Mesenchymal stem cell (in vitro differentiated cells and primary cell): ENCODE measurements around the gene NCKAP1.
"Not testable (repeated sequence)": the region's sequence is repeated elsewhere in the genome, so short reads cannot be mapped to it uniquely, and the experiment has no call there.

Experiments used
- DNase-seq: peaks from one replicate; pipeline ENCODE4 v3.0.0-alpha.2; 2013
- H2AFZ ChIP-seq: one replicate; pipeline ENCODE4 v1.6.1; 2013; ENCODE audit warnings: low read depth, mild to moderate bottlenecking, control low read depth, inconsistent platforms, low read length, moderate library complexity
- H2AK5ac ChIP-seq: 2 replicates; pipeline ENCODE4 v1.6.1; 2013; ENCODE audit warnings: low read length, moderate library complexity, mild to moderate bottlenecking, inconsistent platforms; ENCODE audit not compliant: severe bottlenecking
- H2BK120ac ChIP-seq: one replicate; pipeline ENCODE4 v1.6.1; 2013; ENCODE audit warnings: low read depth, mild to moderate bottlenecking, inconsistent platforms, low read length, moderate library complexity
- H2BK12ac ChIP-seq, 2 experiments: one replicate each; pipeline ENCODE4 v1.6.1; 2013; ENCODE audit warnings: inconsistent platforms in 2 of 2, low read length in 2 of 2, mild to moderate bottlenecking in 2 of 2, moderate library complexity in 2 of 2, control low read depth in 1 of 2
- H2BK15ac ChIP-seq: one replicate; pipeline ENCODE4 v1.6.1; 2013; ENCODE audit warnings: mild to moderate bottlenecking, low read depth, inconsistent platforms; ENCODE audit not compliant: poor library complexity, severe bottlenecking
- H2BK5ac ChIP-seq: 2 replicates; pipeline ENCODE4 v1.6.1; 2013; ENCODE audit warnings: low read depth, mild to moderate bottlenecking, low read length, control low read depth, inconsistent platforms; ENCODE audit not compliant: poor library complexity, severe bottlenecking
- H3K14ac ChIP-seq, 2 experiments: one replicate each; pipeline ENCODE4 v1.6.1; 2013; ENCODE audit warnings: inconsistent platforms in 2 of 2, low read length in 2 of 2, control low read depth in 1 of 2, mild to moderate bottlenecking in 1 of 2, moderate library complexity in 1 of 2
- H3K18ac ChIP-seq, 2 experiments: one replicate each; pipeline ENCODE4 v1.6.1; 2013; ENCODE audit warnings: inconsistent platforms in 2 of 2, low read length in 2 of 2, control low read depth in 1 of 2, low read depth in 1 of 2, mild to moderate bottlenecking in 1 of 2
- H3K23ac ChIP-seq, 2 experiments: one replicate each; pipeline ENCODE4 v1.6.1; 2013; ENCODE audit warnings: inconsistent platforms in 2 of 2, low read length in 2 of 2, mild to moderate bottlenecking in 2 of 2, moderate library complexity in 2 of 2, control low read depth in 1 of 2
- H3K27ac ChIP-seq: 2 replicates; pipeline ENCODE4 v1.5.1; 2013; ENCODE audit warnings: mild to moderate bottlenecking, moderate library complexity, low read length, control low read depth, inconsistent platforms; ENCODE audit not compliant: poor library complexity, severe bottlenecking
- H3K27me3 ChIP-seq, 2 experiments: 2 replicates each; pipeline versions ENCODE4 v1.6.1 to v1.7.0; 2013; ENCODE audit warnings: low read length in 2 of 2, mild to moderate bottlenecking in 2 of 2, moderate library complexity in 2 of 2, control low read depth in 1 of 2, inconsistent platforms in 1 of 2; ENCODE audit not compliant: control insufficient read depth in 1 of 2, insufficient read depth in 1 of 2
- H3K36me3 ChIP-seq, 2 experiments: 2 replicates each; pipeline versions ENCODE4 v1.6.1 to v1.7.0; 2013; ENCODE audit warnings: low read length in 2 of 2, control low read depth in 1 of 2, inconsistent platforms in 1 of 2, low read depth in 1 of 2, mild to moderate bottlenecking in 1 of 2; ENCODE audit not compliant: insufficient read depth in 2 of 2, control insufficient read depth in 1 of 2
- H3K4ac ChIP-seq, 2 experiments: one replicate each; pipeline ENCODE4 v1.6.1; 2013; ENCODE audit warnings: inconsistent platforms in 2 of 2, low read length in 2 of 2, mild to moderate bottlenecking in 2 of 2, moderate library complexity in 2 of 2, control low read depth in 1 of 2, low read depth in 1 of 2
- H3K4me1 ChIP-seq: 2 replicates; pipeline ENCODE4 v1.6.1; 2013; ENCODE audit warnings: low read depth, low read length, control low read depth; ENCODE audit not compliant: control insufficient read depth, insufficient read depth
- H3K4me2 ChIP-seq: 2 replicates; pipeline ENCODE4 v1.6.1; 2013; ENCODE audit warnings: low read length, mild to moderate bottlenecking, inconsistent platforms; ENCODE audit not compliant: poor library complexity, severe bottlenecking
- H3K4me3 ChIP-seq, 2 experiments: 2 replicates each; pipeline versions ENCODE4 v1.5.1 to v1.7.0; 2013; ENCODE audit warnings: low read length in 2 of 2, mild to moderate bottlenecking in 2 of 2, control low read depth in 1 of 2, low read depth in 1 of 2; ENCODE audit not compliant: insufficient read depth in 1 of 2
- H3K79me1 ChIP-seq: replicated peaks from 2 replicates; pipeline ENCODE4 v1.6.1; 2013; ENCODE audit warnings: mild to moderate bottlenecking, control low read depth, low read length, inconsistent platforms; ENCODE audit not compliant: poor library complexity, severe bottlenecking
- H3K9ac ChIP-seq: 2 replicates; pipeline ENCODE4 v1.7.0; 2013; ENCODE audit warnings: mild to moderate bottlenecking, low read length, moderate library complexity
- H3K9me3 ChIP-seq: 2 replicates; pipeline ENCODE4 v1.7.0; 2013; ENCODE audit warnings: mild to moderate bottlenecking, low read length; ENCODE audit not compliant: control insufficient read depth
- H4K8ac ChIP-seq: one replicate; pipeline ENCODE4 v1.6.1; 2013; ENCODE audit warnings: inconsistent platforms, mild to moderate bottlenecking, low read length, moderate library complexity
- H4K91ac ChIP-seq: one replicate; pipeline ENCODE4 v1.6.1; 2013; ENCODE audit warnings: mild to moderate bottlenecking, low read length, inconsistent platforms
- WGBS: methylation state at CpG from one replicate; pipeline ENCODE4 v1.1.7; 2013; ENCODE audit warnings: mixed read lengths; 5-methylcytosine and 5-hydroxymethylcytosine counted together

NCKAP1 gene

DNA sequence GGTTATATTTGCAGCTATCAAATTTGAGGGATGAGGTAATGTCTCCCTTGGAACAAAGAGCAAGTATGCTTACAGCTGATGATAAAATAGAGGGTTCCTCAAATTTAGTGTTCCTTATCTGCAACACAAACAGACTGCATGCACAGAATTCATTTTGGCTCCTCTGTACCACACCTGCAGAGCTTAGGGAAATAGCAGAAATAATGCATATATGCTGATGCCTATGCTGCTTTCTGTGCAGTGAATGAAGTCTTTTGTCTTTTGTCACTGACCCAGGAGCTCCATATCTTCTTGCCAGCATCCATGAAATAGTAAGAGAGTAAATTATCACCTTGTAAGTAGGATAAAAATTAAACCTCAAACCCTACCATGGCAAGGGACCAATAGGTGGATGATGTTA is 69.8 kb downstream of the NCKAP1 start:
- Histone ChIP-seq H3K18ac (no peak overlapping the region), H2BK120ac (no peak overlapping the region), H3K4me3 (no peak overlapping the region), H3K79me1 (peaks cover 7% of the 10 kb centered on the region), H3K9ac (no peak overlapping the region), H3K4me1 (no peaks in the 10 kb centered on the region), H2BK12ac (no peak overlapping the region), H3K9me3 (peaks cover 9% of the 10 kb centered on the region), H2AFZ (no peak overlapping the region), H3K4me2 (no peak overlapping the region), H3K14ac (no peak overlapping the region), H4K91ac (no peak overlapping the region), H3K4ac (no peak overlapping the region), H3K27me3 (no peaks in the 10 kb centered on the region), H2BK5ac (no peak overlapping the region), H3K27ac (no peak overlapping the region), H3K23ac (no peak overlapping the region), H2AK5ac (no peak overlapping the region), H2BK15ac (no peak overlapping the region), H3K36me3 (peaks cover 3 to 71% of the 10 kb centered on the region in 2 experiments), H4K8ac (no peak overlapping the region)
- DNase-seq, result no peak

DNA sequence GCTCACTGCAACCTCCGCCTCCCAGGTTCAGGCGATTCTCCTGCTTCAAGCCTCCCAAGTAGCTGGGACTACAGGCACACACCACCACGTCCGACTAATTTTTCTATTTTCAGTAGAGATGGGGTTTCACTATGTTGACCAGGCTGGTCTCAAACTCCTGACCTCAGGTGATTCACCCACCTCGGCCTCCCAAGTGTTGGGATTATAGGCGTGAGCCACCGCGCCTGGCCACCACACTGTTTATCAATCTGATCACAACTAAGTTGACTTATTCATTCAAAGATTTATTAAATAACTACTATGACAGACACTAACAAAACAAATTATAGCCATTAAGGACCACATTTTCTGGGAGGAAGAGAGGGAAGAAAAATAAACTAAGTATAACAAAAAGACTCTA is 71.9 kb downstream of the NCKAP1 start:
- H2BK12ac ChIP-seq, H3K4me3 ChIP-seq, H2AK5ac ChIP-seq, H3K23ac ChIP-seq, H4K91ac ChIP-seq, H2BK5ac ChIP-seq, H3K9ac ChIP-seq, H3K4ac ChIP-seq, H3K18ac ChIP-seq, DNase-seq, H2BK15ac ChIP-seq, H3K27ac ChIP-seq, H3K4me2 ChIP-seq, H4K8ac ChIP-seq, H3K14ac ChIP-seq, H2AFZ ChIP-seq, H2BK120ac ChIP-seq, H3K9me3 ChIP-seq, H3K27me3 ChIP-seq, H3K79me1 ChIP-seq, H3K4me1 ChIP-seq: not testable (repeated sequence)
- 95% methylated on average over 6 of the region's 8 CpGs for WGBS
- H3K36me3 ChIP-seq, result peaks cover 3 to 68% of the 10 kb centered on the region in 2 experiments

DNA sequence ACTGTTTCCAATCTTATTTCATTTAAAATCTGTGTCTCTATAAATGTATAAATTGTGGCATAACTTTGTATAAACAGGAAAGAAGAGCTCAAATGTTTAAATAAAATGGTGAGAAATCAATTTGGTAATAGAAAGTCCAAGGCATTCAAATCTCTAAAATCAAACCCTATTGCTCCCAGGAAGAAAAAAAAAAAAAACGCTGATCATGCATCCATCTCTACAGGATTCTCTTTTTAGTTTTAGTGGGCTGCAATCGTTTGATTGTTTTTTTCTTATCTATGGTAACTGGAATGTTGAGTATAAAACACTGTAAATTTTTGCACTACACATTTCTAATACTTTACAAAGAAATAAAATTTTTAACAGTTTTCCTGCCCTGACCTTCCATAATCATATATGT is 75.6 kb downstream of the NCKAP1 start:
- WGBS, result no CpG with 5 or more reads among the region's 2 CpGs
- H3K9ac ChIP-seq, result no peak overlapping the region
- H3K23ac ChIP-seq, result no peak overlapping the region
- H4K8ac ChIP-seq, result no peak overlapping the region
- no peak overlapping the region for H3K27ac ChIP-seq
- no peaks in the 10 kb centered on the region for H3K4me1 ChIP-seq
- H3K4ac ChIP-seq, result no peak overlapping the region
- no peak overlapping the region for H2BK12ac ChIP-seq
- H2BK5ac ChIP-seq, result no peak overlapping the region
- no peak overlapping the region for H4K91ac ChIP-seq
- no peak overlapping the region for H3K4me2 ChIP-seq
- peaks cover 4% of the 10 kb centered on the region for H3K79me1 ChIP-seq
- H3K36me3 ChIP-seq, result peaks cover 3 to 69% of the 10 kb centered on the region in 2 experiments
- H3K27me3 ChIP-seq, result no peaks in the 10 kb centered on the region
- no peak overlapping the region for H2AK5ac ChIP-seq
- H3K9me3 ChIP-seq, result no peaks in the 10 kb centered on the region
- no peak overlapping the region for H2AFZ ChIP-seq
- H3K18ac ChIP-seq, result no peak overlapping the region
- H3K14ac ChIP-seq, result no peak overlapping the region
- DNase-seq, result no peak
- no peak overlapping the region for H2BK120ac ChIP-seq
- H3K4me3 ChIP-seq, result no peak overlapping the region
- no peak overlapping the region for H2BK15ac ChIP-seq

DNA sequence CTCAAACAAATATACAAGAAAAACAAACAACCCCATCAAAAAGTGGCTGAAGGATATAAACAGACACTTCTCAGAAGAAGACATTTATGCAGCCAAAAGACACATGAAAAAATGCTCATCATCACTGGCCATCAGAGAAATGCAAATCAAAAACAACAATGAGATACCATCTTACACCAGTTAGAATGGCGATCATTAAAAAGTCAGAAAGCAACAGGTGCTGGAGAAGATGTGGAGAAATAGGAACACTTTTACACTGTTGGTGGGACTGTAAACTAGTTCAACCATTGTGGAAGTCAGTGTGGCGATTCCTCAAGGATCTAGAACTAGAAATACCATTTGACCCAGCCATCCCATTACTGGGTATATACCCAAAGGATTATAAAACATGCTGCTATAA is 77.4 kb downstream of the NCKAP1 start:
- not testable (repeated sequence) for H4K8ac ChIP-seq, H3K27ac ChIP-seq, DNase-seq, H3K4me3 ChIP-seq, H3K27me3 ChIP-seq, H4K91ac ChIP-seq, H3K4ac ChIP-seq, H3K9ac ChIP-seq, H3K79me1 ChIP-seq, H2AFZ ChIP-seq, H3K9me3 ChIP-seq, H2BK5ac ChIP-seq, H2BK120ac ChIP-seq, H2BK12ac ChIP-seq, H3K18ac ChIP-seq, H3K23ac ChIP-seq, H3K4me1 ChIP-seq, H3K4me2 ChIP-seq, H2AK5ac ChIP-seq, H3K14ac ChIP-seq, H2BK15ac ChIP-seq
- no CpG with 5 or more reads among the region's 2 CpGs for WGBS
- peaks cover 3 to 70% of the 10 kb centered on the region in 2 experiments for H3K36me3 ChIP-seq
